ENCODE measurements around the gene TENT5C.

DNA sequence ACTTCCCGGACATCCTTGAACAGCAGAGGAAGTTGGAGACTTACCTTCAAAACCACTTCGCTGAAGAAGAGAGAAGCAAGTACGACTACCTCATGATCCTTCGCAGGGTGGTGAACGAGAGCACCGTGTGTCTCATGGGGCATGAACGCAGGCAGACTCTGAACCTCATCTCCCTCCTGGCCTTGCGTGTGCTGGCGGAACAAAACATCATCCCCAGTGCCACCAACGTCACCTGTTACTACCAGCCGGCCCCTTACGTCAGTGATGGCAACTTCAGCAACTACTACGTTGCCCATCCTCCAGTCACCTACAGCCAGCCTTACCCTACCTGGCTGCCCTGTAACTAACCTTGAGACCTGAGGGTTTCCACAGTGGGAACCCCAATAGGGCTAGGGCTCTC is 17.9 kb downstream of the TENT5C start:
- TF ChIP-seq, protein P1, sequence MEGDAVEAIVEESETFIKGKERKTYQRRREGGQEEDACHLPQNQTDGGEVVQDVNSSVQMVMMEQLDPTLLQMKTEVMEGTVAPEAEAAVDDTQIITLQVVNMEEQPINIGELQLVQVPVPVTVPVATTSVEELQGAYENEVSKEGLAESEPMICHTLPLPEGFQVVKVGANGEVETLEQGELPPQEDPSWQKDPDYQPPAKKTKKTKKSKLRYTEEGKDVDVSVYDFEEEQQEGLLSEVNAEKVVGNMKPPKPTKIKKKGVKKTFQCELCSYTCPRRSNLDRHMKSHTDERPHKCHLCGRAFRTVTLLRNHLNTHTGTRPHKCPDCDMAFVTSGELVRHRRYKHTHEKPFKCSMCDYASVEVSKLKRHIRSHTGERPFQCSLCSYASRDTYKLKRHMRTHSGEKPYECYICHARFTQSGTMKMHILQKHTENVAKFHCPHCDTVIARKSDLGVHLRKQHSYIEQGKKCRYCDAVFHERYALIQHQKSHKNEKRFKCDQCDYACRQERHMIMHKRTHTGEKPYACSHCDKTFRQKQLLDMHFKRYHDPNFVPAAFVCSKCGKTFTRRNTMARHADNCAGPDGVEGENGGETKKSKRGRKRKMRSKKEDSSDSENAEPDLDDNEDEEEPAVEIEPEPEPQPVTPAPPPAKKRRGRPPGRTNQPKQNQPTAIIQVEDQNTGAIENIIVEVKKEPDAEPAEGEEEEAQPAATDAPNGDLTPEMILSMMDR (IDR thresholded peaks at IDR 0.05), result no peak
- TF ChIP-seq POLR2A (IDR thresholded peaks at IDR 0.05) (no peak), EP300 (IDR thresholded peaks at IDR 0.05) (no peak)

Measured in tibial nerve (tissue), 4 donors.